ENCODE results near the gene CBX2.
"Not testable (repeated sequence)": the region's sequence is repeated elsewhere in the genome, so short reads cannot be mapped to it uniquely, and the experiment has no call there.

Gene CBX2

GRCh38 chr17:79765708-79766107, 12.2 kb upstream of the CBX2 start:
- Histone ChIP-seq H3K4me1 (ENCODE audit: insufficient read depth, low read length) (no peaks in the 10 kb centered on the region), H3K4me3 (ENCODE audit: low read length) (no peak overlapping the region), H3K36me3 (ENCODE audit: insufficient read depth, low read length) (no peaks in the 10 kb centered on the region), H3K27me3 (ENCODE audit: insufficient read depth, low read length) (no peaks in the 10 kb centered on the region), H2AFZ (ENCODE audit: low read depth, low read length) (no peak overlapping the region), H3K9me3 (ENCODE audit: low read length) (no peaks in the 10 kb centered on the region)

GRCh38 chr17:79769570-79770506, 8.1 kb upstream of the CBX2 start:
- H2AFZ ChIP-seq (ENCODE audit: low read depth, low read length), result no peak overlapping the region
- no peaks in the 10 kb centered on the region for H3K4me1 ChIP-seq (ENCODE audit: insufficient read depth, low read length)
- no peaks in the 10 kb centered on the region for H3K36me3 ChIP-seq (ENCODE audit: insufficient read depth, low read length)
- H3K4me3 ChIP-seq (ENCODE audit: low read length), result no peak overlapping the region
- H3K27me3 ChIP-seq (ENCODE audit: insufficient read depth, low read length), result no peaks in the 10 kb centered on the region
- no peaks in the 10 kb centered on the region for H3K9me3 ChIP-seq (ENCODE audit: low read length)

GRCh38 chr17:79771276-79771675, 6.7 kb upstream of the CBX2 start:
- H3K4me3 ChIP-seq (ENCODE audit: low read length), result no peak overlapping the region
- H3K4me1 ChIP-seq (ENCODE audit: insufficient read depth, low read length), result peaks cover 11% of the 10 kb centered on the region
- no peaks in the 10 kb centered on the region for H3K36me3 ChIP-seq (ENCODE audit: insufficient read depth, low read length)

GRCh38 chr17:79772726-79773125, 5.2 kb upstream of the CBX2 start:
- not testable (repeated sequence) for H3K36me3 ChIP-seq (ENCODE audit: insufficient read depth, low read length); H3K9me3 ChIP-seq (ENCODE audit: low read length); H3K4me3 ChIP-seq (ENCODE audit: low read length); H3K27me3 ChIP-seq (ENCODE audit: insufficient read depth, low read length); H2AFZ ChIP-seq (ENCODE audit: low read depth, low read length)
- peaks cover 21% of the 10 kb centered on the region for H3K4me1 ChIP-seq (ENCODE audit: insufficient read depth, low read length)

More at GRCh38 chr17:79771276-79771675, 6.7 kb upstream of the CBX2 start:
- no peak overlapping the region for H2AFZ ChIP-seq (ENCODE audit: low read depth, low read length)
- H3K27me3 ChIP-seq (ENCODE audit: insufficient read depth, low read length), result no peaks in the 10 kb centered on the region
- no peaks in the 10 kb centered on the region for H3K9me3 ChIP-seq (ENCODE audit: low read length)

- no peaks in the 10 kb centered on the region for H3K9me3 ChIP-seq (ENCODE audit: low read length)
- H3K4me1 ChIP-seq (ENCODE audit: insufficient read depth, low read length), result peaks cover 26% of the 10 kb centered on the region
- peaks cover 2% of the 10 kb centered on the region for H3K36me3 ChIP-seq (ENCODE audit: insufficient read depth, low read length)
- H2AFZ ChIP-seq (ENCODE audit: low read depth, low read length), result no peak overlapping the region
- H3K4me3 ChIP-seq (ENCODE audit: low read length), result no peak overlapping the region
- no peaks in the 10 kb centered on the region for H3K27me3 ChIP-seq (ENCODE audit: insufficient read depth, low read length)
Observed at GRCh38 chr17:79774561-79774975, 3.4 kb upstream of the CBX2 start.

- Histone ChIP-seq H3K4me3 (ENCODE audit: low read length) (no peak overlapping the region), H3K36me3 (ENCODE audit: insufficient read depth, low read length) (peaks cover 12% of the 10 kb centered on the region), H3K27me3 (ENCODE audit: insufficient read depth, low read length) (no peaks in the 10 kb centered on the region), H3K4me1 (ENCODE audit: insufficient read depth, low read length) (peaks cover 35% of the 10 kb centered on the region), H3K9me3 (ENCODE audit: low read length) (no peaks in the 10 kb centered on the region), H2AFZ (ENCODE audit: low read depth, low read length) (no peak overlapping the region)
Observed at GRCh38 chr17:79775632-79776031, 2.3 kb upstream of the CBX2 start.

- Histone ChIP-seq H3K9me3 (ENCODE audit: low read length) (no peaks in the 10 kb centered on the region), H2AFZ (ENCODE audit: low read depth, low read length) (peak overlapping the region; percentile 59), H3K4me3 (ENCODE audit: low read length) (peak overlapping the region; percentile 54), H3K36me3 (ENCODE audit: insufficient read depth, low read length) (peaks cover 22% of the 10 kb centered on the region), H3K27me3 (ENCODE audit: insufficient read depth, low read length) (no peaks in the 10 kb centered on the region), H3K4me1 (ENCODE audit: insufficient read depth, low read length) (peaks cover 35% of the 10 kb centered on the region)
Observed at GRCh38 chr17:79776376-79777119, 1.4 kb upstream of the CBX2 start.

GRCh38 chr17:79777120-79777893, 641 bp upstream of the CBX2 start:
- Histone ChIP-seq H3K36me3 (ENCODE audit: insufficient read depth, low read length) (peaks cover 29% of the 10 kb centered on the region), H2AFZ (ENCODE audit: low read depth, low read length) (peak overlapping the region; percentile 59), H3K4me1 (ENCODE audit: insufficient read depth, low read length) (peaks cover 35% of the 10 kb centered on the region), H3K9me3 (ENCODE audit: low read length) (no peaks in the 10 kb centered on the region), H3K4me3 (ENCODE audit: low read length) (peak overlapping the region; percentile 54), H3K27me3 (ENCODE audit: insufficient read depth, low read length) (no peaks in the 10 kb centered on the region)

- peaks cover 35% of the 10 kb centered on the region for H3K4me1 ChIP-seq (ENCODE audit: insufficient read depth, low read length)
- H3K36me3 ChIP-seq (ENCODE audit: insufficient read depth, low read length), result peaks cover 39% of the 10 kb centered on the region
- H3K27me3 ChIP-seq (ENCODE audit: insufficient read depth, low read length), result no peaks in the 10 kb centered on the region
- H2AFZ ChIP-seq (ENCODE audit: low read depth, low read length), result peak overlapping the region; percentile 78
- H3K4me3 ChIP-seq (ENCODE audit: low read length), result peak overlapping the region; percentile 59
- H3K9me3 ChIP-seq (ENCODE audit: low read length), result no peaks in the 10 kb centered on the region
Observed at GRCh38 chr17:79778504-79779083, 646 bp downstream of the CBX2 start.

- Histone ChIP-seq H2AFZ (ENCODE audit: low read depth, low read length) (peak overlapping the region; percentile 78), H3K27me3 (ENCODE audit: insufficient read depth, low read length) (no peaks in the 10 kb centered on the region), H3K36me3 (ENCODE audit: insufficient read depth, low read length) (peaks cover 44% of the 10 kb centered on the region), H3K4me3 (ENCODE audit: low read length) (peak overlapping the region; percentile 59), H3K4me1 (ENCODE audit: insufficient read depth, low read length) (peaks cover 35% of the 10 kb centered on the region), H3K9me3 (ENCODE audit: low read length) (no peaks in the 10 kb centered on the region)
Observed at GRCh38 chr17:79779084-79779529, 1.2 kb downstream of the CBX2 start.

- H3K27me3 ChIP-seq (ENCODE audit: insufficient read depth, low read length), result no peaks in the 10 kb centered on the region
- H3K4me3 ChIP-seq (ENCODE audit: low read length), result peak overlapping the region; percentile 59
- no peak overlapping the region for H2AFZ ChIP-seq (ENCODE audit: low read depth, low read length)
- no peaks in the 10 kb centered on the region for H3K9me3 ChIP-seq (ENCODE audit: low read length)
- H3K36me3 ChIP-seq (ENCODE audit: insufficient read depth, low read length), result peaks cover 51% of the 10 kb centered on the region
- peaks cover 35% of the 10 kb centered on the region for H3K4me1 ChIP-seq (ENCODE audit: insufficient read depth, low read length)
Observed at GRCh38 chr17:79779661-79780365, 1.9 kb downstream of the CBX2 start.
